GM11168 (cell line): ENCODE results near the gene GJA1.

ENCODE experiments used
- in situ Hi-C: fragments of 300-500 bp; cut with MboI; formaldehyde crosslinking; loops from one replicate; pipeline ENCODE4 v1.12.0; 2022; ENCODE audit warnings: low sequenced_read_pairs; ENCODE audit not compliant: unreplicated experiment

GJA1 gene

DNA sequence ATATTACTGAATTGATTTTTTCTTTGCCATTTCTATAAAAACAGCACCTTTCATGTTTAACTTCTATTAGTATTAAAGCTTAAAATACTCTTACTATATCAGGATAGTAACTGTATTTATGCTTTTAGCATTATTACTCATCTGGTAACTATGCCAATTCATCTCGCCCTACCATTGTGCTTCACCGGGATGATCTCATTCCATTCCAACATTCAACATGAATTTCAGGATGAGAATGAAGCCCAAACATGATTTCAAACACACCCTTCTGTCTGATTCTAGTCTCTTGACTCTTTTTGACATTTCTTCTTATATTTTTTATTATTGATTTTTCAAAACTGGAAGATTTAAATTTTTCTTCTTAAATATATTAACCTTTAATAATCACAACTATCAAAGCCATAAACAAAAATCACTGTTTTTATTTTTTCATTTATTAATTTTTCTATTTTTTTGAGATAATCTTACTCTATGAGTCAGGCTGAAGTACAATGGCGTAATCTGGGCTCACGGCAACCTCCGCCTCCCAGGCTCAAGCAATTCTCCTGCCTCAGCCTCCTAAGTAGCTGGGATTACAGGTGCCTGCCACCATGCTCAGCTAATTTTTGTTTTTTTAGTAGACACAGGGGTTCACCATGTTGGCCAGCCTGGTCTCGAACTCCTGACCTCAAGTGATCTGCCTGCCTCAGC is 46.7 kb downstream of the GJA1 start:
- in situ Hi-C loops: no loop called here

DNA sequence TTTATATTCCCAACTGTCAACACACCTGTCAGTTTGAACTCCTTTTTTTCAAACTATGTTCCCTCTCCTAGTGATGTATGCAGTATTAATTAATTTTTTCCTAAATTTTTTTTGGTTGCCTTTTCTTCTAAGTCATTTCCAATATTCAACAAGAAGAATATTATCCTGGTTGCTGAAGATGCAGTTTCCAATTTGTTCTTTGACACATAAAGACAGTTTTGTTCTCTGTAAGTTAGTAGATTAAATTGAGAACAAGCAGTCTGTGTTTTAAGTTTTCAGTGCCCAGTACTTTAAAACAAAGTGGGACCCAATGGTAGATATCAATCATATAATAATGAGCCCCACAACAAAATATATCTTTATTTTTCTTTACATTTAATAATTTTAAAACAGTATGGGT is 47.3 kb downstream of the GJA1 start:
- in situ Hi-C loops: no loop called here

DNA sequence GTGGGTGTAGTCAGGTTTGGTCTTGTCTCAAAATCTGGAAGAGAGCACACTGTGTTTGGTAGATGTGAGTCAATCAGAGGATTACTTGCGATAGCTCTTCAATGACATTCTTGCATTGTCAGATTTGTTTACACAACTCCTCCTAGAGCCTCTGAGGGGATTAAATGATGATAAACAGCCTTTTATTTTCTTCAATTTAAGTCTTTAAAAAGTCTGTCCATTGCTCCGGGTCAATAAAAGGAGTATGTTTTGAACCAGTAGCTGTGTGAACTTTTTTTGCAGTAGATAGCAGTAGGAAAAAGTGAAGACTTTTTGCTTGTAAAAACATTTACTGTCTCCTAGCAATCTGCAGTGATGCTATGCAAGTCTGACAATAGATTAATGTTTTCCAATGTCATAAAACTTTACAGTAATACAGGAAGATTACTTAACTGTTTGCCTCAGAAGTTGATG is 49.9 kb downstream of the GJA1 start:
- in situ Hi-C loops: no loop called here

DNA sequence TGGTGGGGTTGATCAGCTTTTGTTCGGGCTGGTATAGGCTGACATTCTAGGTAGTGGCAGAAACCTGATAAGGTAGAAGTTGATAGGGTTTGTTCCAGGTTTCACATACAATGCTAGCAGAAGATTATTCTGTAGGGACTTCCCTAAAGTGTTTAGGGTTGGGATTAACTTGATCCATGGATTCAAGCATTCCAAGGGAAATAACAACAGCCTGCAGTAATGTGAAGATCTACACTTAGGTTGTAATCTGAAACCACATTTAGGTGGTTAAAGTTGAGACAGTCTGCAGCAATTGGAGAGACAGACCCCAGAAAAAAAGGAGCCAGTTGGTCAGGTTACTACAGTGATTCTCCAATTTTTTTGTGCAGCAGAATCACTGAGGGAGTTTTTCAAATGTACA is 56.1 kb downstream of the GJA1 start:
- in situ Hi-C loops: no loop called here

DNA sequence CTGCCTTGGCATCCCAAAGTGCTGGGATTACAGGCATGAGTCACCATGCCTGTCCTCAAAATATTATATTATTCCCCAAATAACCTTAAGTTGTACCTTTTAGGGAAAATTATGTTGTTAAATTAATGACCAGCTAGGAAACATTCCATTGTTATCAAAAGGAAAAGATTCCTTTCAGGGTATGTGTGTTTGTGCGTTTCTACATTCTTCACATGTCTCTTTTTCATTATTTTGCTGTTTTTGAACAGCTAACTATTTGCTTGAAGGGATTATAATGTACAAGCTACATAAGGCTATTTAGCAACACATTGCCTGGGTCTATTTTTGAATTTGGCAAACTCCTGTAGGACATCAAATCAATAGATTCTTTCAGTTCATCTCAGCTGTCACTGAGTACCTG is 57.1 kb downstream of the GJA1 start:
- in situ Hi-C loops: no loop called here

DNA sequence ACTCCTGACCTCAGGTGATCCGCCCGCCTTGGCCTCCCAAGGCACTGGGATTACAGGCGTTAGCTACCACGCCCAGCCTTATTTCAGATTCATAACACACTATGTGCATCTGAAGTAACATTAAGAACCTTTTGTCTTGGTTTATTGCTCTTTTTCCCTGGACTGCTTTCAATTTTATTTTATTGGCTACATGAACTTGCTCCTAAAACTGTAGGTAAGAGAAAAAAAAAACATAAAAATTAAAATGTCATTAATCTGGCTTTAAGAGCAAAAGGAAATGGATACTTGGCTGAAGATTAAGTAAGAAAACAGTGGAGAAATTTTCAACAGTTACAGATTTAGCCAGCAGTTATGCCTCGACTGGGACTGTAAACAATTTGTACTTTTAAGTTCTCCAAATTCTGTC is 62.5 kb downstream of the GJA1 start:
- in situ Hi-C loops: no loop called here

DNA sequence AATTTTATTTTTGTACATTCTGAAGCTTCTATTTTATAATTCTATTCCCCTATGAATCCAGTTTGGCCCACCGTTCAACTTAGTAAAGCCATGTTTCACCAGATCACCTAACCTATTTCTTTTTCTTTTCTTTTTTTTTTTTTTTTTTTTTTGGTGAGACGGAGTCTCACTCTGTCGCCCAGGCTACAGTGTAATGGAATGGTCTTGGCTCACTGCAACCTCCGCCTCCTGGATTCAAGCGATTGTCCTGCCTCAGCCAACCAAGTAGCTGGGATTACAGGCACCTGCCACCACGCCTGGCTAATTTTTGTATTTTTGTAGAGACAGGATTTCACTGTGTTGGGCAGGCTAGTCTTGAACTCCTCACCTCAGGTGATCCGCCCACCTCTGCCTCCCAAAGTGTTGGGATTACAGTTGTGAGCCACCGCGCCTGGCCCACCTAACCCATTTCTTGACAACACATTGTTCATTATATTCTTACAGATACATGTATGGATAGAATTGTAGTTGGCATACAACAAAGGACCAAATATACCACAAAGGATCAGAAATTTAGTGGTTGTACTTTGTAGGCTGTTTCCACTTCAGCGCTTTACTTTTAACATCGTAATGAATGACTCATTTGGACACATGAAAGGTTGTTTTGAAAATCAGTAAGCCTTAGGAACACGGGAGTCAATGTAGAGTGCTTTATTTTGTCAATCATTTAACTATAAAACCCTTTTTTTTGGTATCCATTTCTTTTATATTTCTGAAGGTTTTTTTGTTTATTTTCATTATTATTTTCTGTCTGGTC is 63.2 kb downstream of the GJA1 start:
- in situ Hi-C loops: no loop called here
